Measurements from ENCODE around the gene MSLN. TPM values are rescaled to one million over a fixed set of nuclear protein-coding genes. Genes with fewer than 3 reads are reported as not detected.
"Not testable (repeated sequence)": the region's sequence is repeated elsewhere in the genome, so short reads cannot be mapped to it uniquely, and the experiment has no call there.

MSLN gene
- total RNA-seq, 2 experiments from 2014 or later: not detected

DNA sequence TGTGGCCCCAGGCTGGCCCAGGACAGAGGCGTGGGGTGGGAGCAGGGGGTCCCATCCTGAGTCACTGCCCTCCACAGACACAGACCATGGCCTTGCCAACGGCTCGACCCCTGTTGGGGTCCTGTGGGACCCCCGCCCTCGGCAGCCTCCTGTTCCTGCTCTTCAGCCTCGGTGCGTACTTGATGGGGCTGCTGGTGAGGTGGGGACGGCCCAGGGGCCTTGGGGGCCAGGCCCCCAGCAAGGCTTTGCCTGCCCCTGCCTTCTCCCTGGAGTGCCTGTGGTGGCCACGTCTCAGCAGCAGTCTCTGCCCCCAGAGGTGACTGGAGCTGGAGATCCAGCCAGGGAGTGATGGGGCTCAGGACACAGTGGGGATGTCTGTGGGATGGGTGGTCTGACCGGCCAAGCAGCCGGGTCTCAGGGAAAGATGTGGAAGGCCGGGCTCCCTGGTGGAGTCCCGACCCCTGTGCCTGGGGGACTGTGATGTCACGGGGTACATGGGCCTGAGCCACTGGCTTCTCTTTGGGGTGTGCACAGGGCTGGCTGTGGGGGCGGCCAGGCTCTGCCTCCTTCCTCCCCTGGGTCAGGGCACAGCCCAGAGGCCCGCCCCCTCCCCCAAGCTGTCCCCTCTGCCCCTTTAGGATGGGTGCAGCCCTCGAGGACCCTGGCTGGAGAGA is 2.2 kb downstream of the MSLN start:
- ChIA-PET POLR2A (no interaction called here), CTCF (interaction anchor here (0.6 to 0.8 kb wide), 2 partner anchors 18 to 294 kb away, joined by 3 read pairs; no protein-coding TSS in a partner anchor)

DNA sequence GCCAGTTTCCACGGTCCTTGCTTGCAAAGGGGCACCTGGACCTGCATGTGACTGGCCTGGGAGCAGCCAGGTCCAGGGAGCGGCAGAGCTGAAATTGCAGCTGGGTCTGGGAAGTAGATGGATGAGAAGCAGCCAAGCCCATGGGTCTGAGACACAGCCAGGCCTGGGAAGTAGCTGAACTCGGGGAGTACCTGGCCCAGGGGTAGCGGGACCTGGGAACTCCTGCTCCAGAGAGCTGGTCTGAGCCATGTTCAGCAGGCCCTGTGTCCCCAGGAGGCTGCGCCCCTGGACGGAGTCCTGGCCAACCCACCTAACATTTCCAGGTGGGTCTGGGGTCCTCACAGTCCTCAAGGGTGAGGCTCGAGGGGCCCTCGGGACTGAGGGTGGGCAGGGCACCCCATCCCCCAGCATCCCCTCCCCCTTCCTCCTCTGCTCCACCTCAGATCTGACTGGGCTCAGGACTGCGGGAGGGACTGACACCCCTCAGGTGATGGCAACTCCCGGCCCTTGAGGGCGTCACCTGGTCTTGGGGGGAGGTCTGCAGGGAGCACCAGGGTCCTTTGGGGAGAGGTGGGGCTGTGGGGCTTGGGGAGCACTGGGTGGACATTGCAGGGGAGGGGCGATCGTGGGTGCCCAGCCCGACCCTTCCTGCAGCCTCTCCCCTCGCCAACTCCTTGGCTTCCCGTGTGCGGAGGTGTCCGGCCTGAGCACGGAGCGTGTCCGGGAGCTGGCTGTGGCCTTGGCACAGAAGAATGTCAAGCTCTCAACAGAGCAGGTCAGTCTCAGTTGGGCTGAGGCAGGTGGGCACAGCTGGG is 3.0 kb downstream of the MSLN start:
- CTCF ChIA-PET: no interaction called here
- POLR2A ChIA-PET: no interaction called here

DNA sequence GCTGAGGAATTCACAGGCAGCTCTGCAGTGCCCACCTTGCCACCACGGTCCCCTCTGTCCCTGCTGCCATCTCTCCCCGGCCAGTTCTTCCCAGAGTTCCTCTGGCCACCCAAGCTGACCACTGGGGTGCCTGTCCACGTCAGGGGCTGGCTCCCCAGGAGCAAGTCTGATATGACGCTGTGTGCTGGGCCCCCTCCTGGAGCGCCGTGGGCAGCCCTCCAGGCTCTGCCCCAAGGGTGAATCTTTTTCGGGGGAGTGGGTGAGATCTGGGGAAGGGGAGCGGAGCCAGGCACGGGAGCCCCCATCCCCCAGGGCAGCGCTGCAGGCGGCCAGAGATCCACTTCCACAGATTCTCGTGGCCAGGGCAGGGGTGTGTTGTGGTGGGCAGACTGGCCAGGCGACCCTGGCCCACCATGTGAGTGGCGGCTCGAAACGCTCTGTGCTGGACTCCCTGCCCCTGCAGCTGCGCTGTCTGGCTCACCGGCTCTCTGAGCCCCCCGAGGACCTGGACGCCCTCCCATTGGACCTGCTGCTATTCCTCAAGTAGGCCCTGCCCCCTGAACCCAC is 3.7 kb downstream of the MSLN start:
- ChIA-PET POLR2A (no interaction called here), CTCF (no interaction called here)

DNA sequence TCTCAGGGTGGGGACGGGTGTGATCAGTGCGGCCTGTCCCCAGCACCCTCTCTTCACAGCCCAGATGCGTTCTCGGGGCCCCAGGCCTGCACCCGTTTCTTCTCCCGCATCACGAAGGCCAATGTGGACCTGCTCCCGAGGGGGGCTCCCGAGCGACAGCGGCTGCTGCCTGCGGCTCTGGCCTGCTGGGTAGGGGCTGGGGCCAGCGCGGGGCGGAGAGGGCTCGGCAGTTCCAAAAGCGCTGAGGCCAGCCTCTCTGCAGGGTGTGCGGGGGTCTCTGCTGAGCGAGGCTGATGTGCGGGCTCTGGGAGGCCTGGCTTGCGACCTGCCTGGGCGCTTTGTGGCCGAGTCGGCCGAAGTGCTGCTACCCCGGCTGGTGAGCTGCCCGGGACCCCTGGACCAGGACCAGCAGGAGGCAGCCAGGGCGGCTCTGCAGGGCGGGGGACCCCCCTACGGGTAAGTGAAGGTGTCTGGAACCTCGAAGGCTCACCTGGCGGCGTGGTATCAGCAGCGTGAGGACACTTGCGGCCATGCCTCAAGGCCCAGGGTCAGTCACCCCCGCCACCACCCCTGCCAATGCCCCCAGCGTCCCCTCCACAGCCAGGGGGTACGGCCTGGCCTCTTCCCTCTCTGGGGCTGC is 4.4 kb downstream of the MSLN start:
- POLR2A ChIA-PET: no interaction called here
- CTCF ChIA-PET: no interaction called here

DNA sequence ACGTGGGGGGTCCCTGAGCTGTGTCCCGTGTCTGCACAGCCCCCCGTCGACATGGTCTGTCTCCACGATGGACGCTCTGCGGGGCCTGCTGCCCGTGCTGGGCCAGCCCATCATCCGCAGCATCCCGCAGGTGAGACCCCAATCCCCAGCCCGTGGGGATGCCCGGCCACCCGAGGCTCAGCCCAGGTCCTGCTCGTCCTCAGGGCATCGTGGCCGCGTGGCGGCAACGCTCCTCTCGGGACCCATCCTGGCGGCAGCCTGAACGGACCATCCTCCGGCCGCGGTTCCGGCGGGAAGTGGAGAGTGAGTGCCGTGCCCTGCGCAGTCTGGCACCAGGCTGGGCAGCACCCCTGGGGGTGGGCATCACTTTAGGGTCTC is 4.9 kb downstream of the MSLN start:
- POLR2A ChIA-PET: no interaction called here
- CTCF ChIA-PET: no interaction called here

DNA sequence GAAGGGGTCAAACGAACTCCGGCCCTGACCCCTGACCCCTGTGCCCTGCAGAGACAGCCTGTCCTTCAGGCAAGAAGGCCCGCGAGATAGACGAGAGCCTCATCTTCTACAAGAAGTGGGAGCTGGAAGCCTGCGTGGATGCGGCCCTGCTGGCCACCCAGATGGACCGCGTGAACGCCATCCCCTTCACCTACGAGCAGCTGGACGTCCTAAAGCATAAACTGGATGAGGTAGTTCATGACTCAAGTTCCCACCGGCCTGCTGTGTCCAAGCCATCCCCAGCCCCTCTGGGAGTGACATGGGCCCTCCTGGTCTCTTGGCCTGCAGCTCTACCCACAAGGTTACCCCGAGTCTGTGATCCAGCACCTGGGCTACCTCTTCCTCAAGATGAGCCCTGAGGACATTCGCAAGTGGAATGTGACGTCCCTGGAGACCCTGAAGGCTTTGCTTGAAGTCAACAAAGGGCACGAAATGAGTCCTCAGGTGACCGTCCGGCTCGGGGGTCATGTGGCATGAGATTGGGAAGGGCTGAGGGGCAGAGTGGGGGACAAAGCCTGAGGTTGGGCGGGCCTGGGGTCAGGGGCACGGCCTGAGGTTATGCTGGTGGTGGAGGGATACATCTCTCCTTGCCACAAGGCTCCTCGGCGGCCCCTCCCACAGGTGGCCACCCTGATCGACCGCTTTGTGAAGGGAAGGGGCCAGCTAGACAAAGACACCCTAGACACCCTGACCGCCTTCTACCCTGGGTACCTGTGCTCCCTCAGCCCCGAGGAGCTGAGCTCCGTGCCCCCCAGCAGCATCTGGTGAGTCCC is 5.7 kb downstream of the MSLN start:
- ChIA-PET CTCF (interaction anchor here (1.0 kb wide), 1 partner anchor 54 kb away, joined by 3 read pairs; no protein-coding TSS in a partner anchor), POLR2A (no interaction called here)

DNA sequence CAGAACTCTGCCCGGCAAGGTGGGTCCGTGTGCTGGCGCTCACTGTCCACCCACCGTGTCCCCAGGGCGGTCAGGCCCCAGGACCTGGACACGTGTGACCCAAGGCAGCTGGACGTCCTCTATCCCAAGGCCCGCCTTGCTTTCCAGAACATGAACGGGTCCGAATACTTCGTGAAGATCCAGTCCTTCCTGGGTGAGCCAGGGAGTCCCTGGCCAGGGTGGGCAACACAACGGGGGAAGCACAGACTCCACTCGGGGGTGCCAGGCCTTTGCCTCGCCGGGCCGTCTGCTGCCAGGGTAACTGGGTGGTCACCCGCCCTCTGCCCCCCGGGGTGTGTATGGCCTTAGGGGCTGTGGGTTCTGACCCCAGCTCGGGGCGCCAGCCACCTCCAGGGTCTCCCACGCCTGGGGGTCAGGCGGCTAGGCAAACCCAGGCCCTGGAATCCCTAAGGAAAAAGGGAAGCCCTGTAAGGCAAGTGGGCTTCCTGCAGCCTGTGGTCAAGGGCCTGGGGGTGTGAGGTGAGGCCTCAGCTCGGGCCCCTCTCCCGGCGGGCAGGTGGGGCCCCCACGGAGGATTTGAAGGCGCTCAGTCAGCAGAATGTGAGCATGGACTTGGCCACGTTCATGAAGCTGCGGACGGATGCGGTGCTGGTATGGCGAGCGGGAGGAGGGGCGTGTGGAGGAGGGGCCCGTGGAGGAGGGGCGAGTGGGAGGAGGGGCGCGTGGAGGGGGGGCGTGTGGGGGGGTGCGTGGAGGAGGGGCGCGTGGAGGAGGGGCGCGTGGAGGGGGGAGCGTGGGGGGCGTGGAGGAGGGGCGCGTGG is 6.5 kb downstream of the MSLN start:
- POLR2A ChIA-PET: no interaction called here
- CTCF ChIA-PET: interaction anchor here (1.0 kb wide), 1 partner anchor 55 kb away, joined by 3 read pairs; no protein-coding TSS in a partner anchor

DNA sequence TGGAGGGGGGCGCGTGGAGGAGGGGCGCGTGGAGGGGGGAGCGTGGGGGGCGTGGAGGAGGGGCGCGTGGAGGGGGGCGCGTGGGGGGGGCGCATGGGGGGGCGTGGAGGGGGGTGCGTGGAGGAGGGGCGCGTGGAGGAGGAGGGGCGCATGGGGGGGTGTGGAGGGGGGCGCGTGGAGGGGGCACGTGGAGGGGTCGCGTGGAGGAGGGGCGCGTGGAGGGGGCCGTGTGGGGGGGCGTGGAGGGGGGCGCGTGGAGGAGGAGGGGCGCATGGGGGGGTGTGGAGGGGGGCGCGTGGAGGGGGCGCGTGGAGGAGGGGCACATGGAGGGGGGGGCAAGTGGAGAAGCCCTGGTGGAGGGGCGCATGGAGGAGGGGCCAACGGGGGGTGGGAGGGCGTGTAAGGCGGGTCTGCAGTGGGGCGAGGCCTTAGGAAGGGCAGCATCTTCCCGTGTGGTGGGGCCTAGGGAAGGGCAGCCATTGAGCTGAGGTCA is 7.3 kb downstream of the MSLN start:
- CTCF ChIA-PET: no interaction called here
- POLR2A ChIA-PET: no interaction called here

DNA sequence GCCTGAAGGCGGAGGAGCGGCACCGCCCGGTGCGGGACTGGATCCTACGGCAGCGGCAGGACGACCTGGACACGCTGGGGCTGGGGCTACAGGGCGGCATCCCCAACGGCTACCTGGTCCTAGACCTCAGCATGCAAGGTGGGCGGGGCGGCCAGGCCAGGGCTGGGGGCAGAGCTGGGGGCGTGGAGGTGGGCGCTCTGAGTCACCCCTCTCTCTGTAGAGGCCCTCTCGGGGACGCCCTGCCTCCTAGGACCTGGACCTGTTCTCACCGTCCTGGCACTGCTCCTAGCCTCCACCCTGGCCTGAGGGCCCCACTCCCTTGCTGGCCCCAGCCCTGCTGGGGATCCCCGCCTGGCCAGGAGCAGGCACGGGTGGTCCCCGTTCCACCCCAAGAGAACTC is 7.9 kb downstream of the MSLN start:
- ChIA-PET POLR2A (no interaction called here), CTCF (no interaction called here)

DNA sequence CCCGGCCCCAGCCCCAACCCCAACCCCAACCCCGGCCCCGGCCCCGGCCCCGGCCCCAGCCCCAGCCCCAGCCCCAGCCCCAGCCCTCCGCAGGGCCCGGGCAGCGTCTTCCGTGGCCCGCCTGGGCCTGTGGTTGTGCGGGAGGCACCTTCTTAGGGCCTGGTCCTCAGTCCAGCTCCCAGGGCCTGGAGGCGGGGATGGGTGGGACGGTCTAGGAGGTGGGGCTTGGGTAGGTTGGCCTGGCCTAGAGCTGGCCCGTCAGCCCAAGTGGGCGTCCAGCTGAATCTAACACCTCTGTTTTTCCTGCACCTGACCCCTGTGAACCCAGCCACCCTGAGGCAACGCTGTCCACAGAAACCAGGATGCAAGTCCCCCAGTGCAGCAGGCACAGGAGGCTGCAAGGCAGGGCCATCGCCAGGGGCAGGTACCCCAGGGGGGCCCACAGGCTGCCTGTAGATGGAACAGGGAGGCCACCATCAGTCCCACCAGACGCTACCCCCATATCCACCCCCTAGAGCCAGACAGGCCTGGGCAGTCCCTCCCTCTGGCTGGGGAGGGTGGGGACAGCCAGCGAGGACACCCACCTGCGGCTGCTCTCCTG is 8.8 kb downstream of the MSLN start:
- ChIA-PET POLR2A (no interaction called here), CTCF (interaction anchor here (0.7 kb wide), 1 partner anchor 36 kb away, joined by 3 read pairs; no protein-coding TSS in a partner anchor)

DNA sequence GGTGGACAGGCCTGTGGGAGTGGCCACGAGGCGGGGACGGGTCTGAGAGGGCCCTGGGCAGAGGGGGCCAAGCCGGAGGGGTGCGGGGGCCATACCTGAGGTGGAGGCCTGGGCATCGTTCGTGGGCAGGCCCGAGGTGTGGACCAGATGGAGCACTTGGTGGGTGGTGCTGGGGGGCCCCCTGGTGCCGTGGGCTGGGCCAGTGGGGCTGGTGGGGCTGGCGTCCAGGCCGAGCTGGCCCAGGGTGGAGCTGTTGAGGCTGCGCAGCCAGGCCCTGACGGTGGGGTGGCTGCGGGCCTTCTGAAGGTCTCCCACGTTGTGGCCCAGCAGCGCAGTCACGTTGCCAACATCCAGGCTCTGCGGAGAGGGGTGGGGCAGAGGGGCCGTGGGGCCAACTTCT is 9.4 kb downstream of the MSLN start:
- POLR2A ChIA-PET: no interaction called here

DNA sequence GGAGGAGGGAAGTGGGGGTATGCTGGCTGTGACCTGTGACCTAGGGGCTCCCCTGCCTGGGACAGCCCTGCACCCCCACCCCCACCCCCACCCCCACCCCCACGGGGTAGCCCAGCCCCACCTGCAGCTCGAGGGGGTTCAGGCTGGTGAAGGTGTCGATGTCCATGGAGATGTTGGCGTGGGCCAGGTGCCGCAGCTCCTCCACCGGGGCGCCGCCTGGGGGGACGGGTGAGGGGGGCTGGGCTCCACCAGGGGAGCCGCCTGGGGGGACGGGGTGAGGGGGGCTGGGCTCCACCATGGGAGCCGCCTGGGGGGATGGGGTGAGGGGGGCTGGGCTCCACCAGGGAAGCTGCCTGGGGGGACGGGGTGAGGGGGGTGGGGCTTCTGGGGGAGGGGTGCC is 9.9 kb downstream of the MSLN start:
- ChIA-PET POLR2A (no interaction called here), CTCF (interaction anchor here (0.7 kb wide), 1 partner anchor 37 kb away, joined by 3 read pairs; no protein-coding TSS in a partner anchor)

More for the DNA sequence above, 9.4 kb downstream of the MSLN start:
- CTCF ChIA-PET: interaction anchor here (0.7 kb wide), 1 partner anchor 37 kb away, joined by 3 read pairs; no protein-coding TSS in a partner anchor

DNA sequence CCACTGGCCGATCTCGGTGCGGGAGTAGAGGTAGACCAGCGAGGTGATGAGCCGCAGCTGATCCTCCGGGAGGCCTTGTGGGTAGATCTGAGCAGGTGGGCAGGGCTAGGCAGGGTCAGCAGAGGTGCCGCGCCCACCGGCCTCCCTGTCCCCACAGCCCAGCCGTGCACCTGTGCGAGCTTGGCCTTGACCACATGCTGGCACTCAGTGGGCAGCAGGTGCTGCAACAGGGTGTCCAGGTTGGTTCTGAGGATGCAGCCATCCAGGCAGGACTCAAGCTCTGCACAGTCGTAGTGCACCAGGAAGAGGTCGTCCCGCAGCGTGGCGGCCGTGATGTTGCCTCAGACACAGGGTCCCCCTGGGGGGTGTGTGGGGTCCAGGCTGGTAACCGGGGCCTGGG is 12.4 kb downstream of the MSLN start:
- CTCF ChIA-PET: no interaction called here
- POLR2A ChIA-PET: no interaction called here

DNA sequence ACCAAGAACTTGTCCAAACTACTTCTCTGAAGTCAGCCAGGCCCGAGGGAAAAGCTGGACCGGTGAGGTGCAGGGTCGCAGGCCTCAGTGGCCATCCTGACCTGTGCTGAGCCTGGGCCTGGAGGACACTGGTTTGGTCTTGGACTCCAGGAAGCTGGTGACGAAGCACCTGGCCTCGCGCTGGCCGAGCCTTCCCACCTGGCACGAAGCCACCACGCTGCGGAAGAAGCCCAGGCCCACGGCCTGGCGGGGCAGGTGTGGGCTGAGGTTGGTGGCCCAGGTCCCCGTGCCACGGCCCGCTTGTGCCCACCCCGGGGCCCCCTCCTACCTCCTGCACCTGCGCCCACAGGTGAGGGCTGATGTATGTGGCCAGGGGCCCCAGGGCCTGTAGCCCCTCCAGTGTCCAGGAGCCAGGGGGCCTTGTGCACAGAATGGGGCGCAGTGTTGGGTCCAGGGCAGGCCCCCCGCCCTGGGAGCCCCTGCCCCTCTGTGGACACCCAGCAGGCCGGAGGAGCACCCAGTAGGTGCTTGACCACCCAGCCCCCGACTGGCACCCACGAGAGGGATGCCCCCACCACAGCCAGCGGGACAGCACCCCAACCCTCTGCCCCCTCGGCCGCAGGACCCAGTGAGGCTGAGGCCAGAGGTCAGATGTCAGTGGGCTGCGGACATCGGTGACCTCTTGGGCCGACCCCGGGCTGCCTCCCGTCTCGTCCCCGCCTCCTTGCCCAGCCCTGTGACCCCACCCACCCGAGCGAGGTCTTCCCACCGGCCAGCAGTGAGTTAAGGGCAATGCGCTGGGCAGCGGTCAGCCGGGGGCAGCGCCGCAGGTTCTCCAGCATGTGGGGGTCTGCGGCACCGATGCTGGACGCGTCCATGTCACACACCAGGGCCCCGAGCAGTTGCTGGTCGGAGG is 13.8 kb downstream of the MSLN start:
- CTCF ChIA-PET: no interaction called here
- POLR2A ChIA-PET: no interaction called here

DNA sequence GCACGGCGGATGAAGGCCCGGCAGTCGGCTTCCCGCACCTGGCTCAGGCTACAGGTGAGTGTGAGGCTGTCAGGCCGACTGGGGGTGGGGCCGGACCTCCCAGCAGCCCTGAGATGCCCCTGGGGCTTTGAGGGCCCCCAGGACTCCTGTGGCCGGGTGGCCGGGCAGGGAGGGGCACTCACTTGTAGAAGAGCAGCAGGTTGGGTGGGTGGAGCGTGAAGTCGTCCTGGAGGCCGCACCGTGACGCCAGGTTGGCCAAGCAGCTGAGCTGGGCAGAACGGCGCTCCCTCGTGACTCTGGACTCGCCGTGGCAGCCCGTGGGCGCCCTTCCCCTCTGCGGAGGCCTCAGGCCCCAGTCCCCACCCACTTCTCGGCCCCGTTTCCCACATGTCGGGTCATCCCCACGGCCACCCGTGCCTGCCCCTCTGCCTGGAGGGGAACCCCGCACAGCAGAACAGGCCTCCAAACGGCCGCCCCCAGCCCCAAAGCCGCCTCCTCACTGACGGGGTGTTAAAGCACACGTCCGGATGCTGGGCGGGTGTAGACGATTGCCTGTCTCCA is 14.8 kb downstream of the MSLN start:
- ChIA-PET CTCF (no interaction called here), POLR2A (no interaction called here)

DNA sequence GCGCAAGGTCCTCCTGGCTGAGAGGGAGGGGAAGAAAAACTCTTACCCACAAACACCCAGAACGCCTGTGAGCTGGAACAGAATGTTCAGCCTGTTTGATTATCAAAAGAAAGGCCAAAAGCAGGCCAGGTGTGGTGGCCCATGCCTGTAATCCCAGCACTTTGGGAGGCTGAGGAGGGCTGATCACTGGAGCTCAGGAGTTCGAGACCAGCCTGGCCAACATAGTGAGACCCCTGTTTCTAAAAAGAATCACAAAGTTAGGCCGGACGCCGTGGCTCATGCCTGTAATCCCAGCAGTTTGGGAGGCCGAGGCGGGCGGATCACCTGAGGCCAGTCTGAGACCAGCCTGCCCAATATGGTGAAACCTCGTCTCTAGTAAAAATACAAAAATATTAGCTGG is 15.8 kb downstream of the MSLN start:
- POLR2A ChIA-PET: not testable (repeated sequence)

DNA sequence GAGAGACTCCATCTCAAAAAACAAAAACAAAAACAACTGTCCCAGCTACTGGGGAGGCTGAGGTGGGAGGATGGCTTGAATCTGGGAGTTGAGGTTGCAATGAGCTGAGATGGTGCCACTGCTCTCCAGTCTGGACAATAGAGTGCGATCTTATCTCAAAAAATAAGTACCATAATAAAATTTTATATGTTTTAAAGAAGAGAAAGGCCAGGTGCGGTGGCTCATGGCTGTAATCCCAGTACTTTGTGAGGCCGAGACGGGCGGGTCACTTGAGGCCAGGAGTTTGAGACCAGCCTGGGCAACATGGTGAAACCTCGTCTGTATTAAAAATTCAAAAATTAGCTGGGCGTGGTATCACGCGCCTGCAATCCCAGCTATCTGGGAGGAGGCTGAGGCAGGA is 16.3 kb downstream of the MSLN start:
- POLR2A ChIA-PET: no interaction called here
- CTCF ChIA-PET: interaction anchor here (0.7 kb wide), 1 partner anchor 114 kb away, joined by 3 read pairs; no protein-coding TSS in a partner anchor

More for the DNA sequence above, 15.8 kb downstream of the MSLN start:
- CTCF ChIA-PET: not testable (repeated sequence)
